Measurements from ENCODE around the gene ZCCHC3. TPM values are rescaled to one million over a fixed set of nuclear protein-coding genes. Genes with fewer than 3 reads are reported as not detected.

Gene ZCCHC3
- total and polyA plus RNA-seq, 2 experiments from 2014 or later: 26.5 to 66.3 TPM

DNA sequence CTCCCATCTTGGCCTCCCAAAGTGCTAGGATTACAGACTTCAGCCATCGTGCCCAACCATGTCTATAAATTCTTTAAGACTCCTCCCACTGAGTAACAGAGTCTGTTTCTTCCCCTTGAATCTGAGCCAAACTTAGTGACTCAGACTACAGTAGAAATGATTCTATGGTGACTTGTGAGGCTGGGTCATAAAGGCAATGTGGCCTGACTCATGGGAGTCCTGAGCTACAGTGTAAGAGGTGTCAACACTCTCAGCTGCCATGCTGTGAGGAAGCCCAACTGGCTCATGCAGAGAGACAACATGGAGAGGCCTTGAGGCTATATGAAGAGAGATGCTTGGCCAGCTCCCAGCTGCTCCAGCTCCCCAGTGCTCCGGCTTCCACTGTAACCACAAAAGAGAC is 44.3 kb downstream of the ZCCHC3 start:
- no peak for DNase-seq (ENCODE audit: low spot score)

More for the DNA sequence above, 44.3 kb downstream of the ZCCHC3 start:
- H3K4me3 ChIP-seq: no peak overlapping the region
- no peaks in the 10 kb centered on the region for H3K36me3 Mint-ChIP-seq (ENCODE audit: low read depth)
- H3K4me3 Mint-ChIP-seq: no peak overlapping the region
- ATAC-seq: no peak
- H3K79me2 ChIP-seq (replicated peaks; ENCODE audit: insufficient read depth): no peaks in the 10 kb centered on the region
- no peaks in the 10 kb centered on the region; the same call in 1 of the 2 replicates for H4K20me1 ChIP-seq (replicated peaks; ENCODE audit: insufficient read depth)
- H3K4me2 ChIP-seq: no peak overlapping the region
- no peaks in the 10 kb centered on the region for H3K9me3 Mint-ChIP-seq
- peaks cover 8% of the 10 kb centered on the region for H3K27me3 ChIP-seq (ENCODE audit: insufficient read depth)
- H3K9me2 ChIP-seq (ENCODE audit: insufficient read depth): no peaks in the 10 kb centered on the region
- no peaks in the 10 kb centered on the region for H3K36me3 ChIP-seq (ENCODE audit: insufficient read depth)
- H3K4me1 ChIP-seq (ENCODE audit: insufficient read depth): peaks cover 4% of the 10 kb centered on the region; the same call in 1 of the 2 replicates
- no peak overlapping the region for H3K27ac ChIP-seq (ENCODE audit: low read depth)
- peaks cover 5% of the 10 kb centered on the region; the same call in 2 of the 3 replicates for H3K4me1 Mint-ChIP-seq
- peaks cover 5% of the 10 kb centered on the region; the same call in 1 of the 2 replicates for H3F3A ChIP-seq (replicated peaks; ENCODE audit: low read depth)
- H3K27me3 Mint-ChIP-seq (ENCODE audit: insufficient read depth, low read depth, poor library complexity): peaks cover 6% of the 10 kb centered on the region
- no peak overlapping the region for H3K27ac Mint-ChIP-seq
- H2AFZ ChIP-seq: no peak overlapping the region
- TF ChIP-seq EZH2 (IDR thresholded peaks at IDR 0.05; ENCODE audit: low read depth, unreplicated experiment): no peak
- no peak for TF ChIP-seq JUNB (IDR thresholded peaks at IDR 0.05; ENCODE audit: unreplicated experiment)
- no peak for TF ChIP-seq CREB1 (CRISPR knock-in tag; IDR thresholded peaks at IDR 0.05; ENCODE audit: low read depth)
- TF ChIP-seq ZNF331 (CRISPR knock-in tag; IDR thresholded peaks at IDR 0.05; ENCODE audit: low read depth): no peak
- TF ChIP-seq ZNF114 (CRISPR knock-in tag; IDR thresholded peaks at IDR 0.05): no peak
- TF ChIP-seq, protein P1, sequence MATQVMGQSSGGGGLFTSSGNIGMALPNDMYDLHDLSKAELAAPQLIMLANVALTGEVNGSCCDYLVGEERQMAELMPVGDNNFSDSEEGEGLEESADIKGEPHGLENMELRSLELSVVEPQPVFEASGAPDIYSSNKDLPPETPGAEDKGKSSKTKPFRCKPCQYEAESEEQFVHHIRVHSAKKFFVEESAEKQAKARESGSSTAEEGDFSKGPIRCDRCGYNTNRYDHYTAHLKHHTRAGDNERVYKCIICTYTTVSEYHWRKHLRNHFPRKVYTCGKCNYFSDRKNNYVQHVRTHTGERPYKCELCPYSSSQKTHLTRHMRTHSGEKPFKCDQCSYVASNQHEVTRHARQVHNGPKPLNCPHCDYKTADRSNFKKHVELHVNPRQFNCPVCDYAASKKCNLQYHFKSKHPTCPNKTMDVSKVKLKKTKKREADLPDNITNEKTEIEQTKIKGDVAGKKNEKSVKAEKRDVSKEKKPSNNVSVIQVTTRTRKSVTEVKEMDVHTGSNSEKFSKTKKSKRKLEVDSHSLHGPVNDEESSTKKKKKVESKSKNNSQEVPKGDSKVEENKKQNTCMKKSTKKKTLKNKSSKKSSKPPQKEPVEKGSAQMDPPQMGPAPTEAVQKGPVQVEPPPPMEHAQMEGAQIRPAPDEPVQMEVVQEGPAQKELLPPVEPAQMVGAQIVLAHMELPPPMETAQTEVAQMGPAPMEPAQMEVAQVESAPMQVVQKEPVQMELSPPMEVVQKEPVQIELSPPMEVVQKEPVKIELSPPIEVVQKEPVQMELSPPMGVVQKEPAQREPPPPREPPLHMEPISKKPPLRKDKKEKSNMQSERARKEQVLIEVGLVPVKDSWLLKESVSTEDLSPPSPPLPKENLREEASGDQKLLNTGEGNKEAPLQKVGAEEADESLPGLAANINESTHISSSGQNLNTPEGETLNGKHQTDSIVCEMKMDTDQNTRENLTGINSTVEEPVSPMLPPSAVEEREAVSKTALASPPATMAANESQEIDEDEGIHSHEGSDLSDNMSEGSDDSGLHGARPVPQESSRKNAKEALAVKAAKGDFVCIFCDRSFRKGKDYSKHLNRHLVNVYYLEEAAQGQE (IDR thresholded peaks at IDR 0.05; ENCODE audit: unreplicated experiment): no peak
- TF ChIP-seq, protein P2, sequence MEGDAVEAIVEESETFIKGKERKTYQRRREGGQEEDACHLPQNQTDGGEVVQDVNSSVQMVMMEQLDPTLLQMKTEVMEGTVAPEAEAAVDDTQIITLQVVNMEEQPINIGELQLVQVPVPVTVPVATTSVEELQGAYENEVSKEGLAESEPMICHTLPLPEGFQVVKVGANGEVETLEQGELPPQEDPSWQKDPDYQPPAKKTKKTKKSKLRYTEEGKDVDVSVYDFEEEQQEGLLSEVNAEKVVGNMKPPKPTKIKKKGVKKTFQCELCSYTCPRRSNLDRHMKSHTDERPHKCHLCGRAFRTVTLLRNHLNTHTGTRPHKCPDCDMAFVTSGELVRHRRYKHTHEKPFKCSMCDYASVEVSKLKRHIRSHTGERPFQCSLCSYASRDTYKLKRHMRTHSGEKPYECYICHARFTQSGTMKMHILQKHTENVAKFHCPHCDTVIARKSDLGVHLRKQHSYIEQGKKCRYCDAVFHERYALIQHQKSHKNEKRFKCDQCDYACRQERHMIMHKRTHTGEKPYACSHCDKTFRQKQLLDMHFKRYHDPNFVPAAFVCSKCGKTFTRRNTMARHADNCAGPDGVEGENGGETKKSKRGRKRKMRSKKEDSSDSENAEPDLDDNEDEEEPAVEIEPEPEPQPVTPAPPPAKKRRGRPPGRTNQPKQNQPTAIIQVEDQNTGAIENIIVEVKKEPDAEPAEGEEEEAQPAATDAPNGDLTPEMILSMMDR (conservative IDR thresholded peaks at IDR 0.05; ENCODE audit: low read depth in 2 of 2): no peak
- no peak for TF ChIP-seq STAT1 (IDR thresholded peaks at IDR 0.05; ENCODE audit: unreplicated experiment)
- no peak for TF ChIP-seq POLR2AphosphoS5 (IDR thresholded peaks at IDR 0.05; ENCODE audit: low read depth)
- TF ChIP-seq, protein P3, sequence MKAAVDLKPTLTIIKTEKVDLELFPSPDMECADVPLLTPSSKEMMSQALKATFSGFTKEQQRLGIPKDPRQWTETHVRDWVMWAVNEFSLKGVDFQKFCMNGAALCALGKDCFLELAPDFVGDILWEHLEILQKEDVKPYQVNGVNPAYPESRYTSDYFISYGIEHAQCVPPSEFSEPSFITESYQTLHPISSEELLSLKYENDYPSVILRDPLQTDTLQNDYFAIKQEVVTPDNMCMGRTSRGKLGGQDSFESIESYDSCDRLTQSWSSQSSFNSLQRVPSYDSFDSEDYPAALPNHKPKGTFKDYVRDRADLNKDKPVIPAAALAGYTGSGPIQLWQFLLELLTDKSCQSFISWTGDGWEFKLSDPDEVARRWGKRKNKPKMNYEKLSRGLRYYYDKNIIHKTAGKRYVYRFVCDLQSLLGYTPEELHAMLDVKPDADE (IDR thresholded peaks at IDR 0.05): no peak
- TF ChIP-seq, protein P4, sequence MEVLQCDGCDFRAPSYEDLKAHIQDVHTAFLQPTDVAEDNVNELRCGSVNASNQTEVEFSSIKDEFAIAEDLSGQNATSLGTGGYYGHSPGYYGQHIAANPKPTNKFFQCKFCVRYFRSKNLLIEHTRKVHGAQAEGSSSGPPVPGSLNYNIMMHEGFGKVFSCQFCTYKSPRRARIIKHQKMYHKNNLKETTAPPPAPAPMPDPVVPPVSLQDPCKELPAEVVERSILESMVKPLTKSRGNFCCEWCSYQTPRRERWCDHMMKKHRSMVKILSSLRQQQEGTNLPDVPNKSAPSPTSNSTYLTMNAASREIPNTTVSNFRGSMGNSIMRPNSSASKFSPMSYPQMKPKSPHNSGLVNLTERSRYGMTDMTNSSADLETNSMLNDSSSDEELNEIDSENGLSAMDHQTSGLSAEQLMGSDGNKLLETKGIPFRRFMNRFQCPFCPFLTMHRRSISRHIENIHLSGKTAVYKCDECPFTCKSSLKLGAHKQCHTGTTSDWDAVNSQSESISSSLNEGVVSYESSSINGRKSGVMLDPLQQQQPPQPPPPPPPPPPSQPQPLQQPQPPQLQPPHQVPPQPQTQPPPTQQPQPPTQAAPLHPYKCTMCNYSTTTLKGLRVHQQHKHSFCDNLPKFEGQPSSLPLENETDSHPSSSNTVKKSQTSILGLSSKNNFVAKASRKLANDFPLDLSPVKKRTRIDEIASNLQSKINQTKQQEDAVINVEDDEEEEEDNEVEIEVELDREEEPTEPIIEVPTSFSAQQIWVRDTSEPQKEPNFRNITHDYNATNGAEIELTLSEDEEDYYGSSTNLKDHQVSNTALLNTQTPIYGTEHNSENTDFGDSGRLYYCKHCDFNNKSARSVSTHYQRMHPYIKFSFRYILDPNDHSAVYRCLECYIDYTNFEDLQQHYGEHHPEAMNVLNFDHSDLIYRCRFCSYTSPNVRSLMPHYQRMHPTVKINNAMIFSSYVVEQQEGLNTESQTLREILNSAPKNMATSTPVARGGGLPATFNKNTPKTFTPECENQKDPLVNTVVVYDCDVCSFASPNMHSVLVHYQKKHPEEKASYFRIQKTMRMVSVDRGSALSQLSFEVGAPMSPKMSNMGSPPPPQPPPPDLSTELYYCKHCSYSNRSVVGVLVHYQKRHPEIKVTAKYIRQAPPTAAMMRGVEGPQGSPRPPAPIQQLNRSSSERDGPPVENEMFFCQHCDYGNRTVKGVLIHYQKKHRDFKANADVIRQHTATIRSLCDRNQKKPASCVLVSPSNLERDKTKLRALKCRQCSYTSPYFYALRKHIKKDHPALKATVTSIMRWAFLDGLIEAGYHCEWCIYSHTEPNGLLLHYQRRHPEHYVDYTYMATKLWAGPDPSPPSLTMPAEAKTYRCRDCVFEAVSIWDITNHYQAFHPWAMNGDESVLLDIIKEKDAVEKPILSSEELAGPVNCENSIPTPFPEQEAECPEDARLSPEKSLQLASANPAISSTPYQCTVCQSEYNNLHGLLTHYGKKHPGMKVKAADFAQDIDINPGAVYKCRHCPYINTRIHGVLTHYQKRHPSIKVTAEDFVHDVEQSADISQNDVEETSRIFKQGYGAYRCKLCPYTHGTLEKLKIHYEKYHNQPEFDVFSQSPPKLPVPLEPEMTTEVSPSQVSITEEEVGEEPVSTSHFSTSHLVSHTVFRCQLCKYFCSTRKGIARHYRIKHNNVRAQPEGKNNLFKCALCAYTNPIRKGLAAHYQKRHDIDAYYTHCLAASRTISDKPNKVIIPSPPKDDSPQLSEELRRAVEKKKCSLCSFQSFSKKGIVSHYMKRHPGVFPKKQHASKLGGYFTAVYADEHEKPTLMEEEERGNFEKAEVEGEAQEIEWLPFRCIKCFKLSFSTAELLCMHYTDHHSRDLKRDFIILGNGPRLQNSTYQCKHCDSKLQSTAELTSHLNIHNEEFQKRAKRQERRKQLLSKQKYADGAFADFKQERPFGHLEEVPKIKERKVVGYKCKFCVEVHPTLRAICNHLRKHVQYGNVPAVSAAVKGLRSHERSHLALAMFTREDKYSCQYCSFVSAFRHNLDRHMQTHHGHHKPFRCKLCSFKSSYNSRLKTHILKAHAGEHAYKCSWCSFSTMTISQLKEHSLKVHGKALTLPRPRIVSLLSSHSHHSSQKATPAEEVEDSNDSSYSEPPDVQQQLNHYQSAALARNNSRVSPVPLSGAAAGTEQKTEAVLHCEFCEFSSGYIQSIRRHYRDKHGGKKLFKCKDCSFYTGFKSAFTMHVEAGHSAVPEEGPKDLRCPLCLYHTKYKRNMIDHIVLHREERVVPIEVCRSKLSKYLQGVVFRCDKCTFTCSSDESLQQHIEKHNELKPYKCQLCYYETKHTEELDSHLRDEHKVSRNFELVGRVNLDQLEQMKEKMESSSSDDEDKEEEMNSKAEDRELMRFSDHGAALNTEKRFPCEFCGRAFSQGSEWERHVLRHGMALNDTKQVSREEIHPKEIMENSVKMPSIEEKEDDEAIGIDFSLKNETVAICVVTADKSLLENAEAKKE (CRISPR knock-in tag; IDR thresholded peaks at IDR 0.05): no peak
- no peak for TF ChIP-seq EZH2phosphoT487 (IDR thresholded peaks at IDR 0.05; ENCODE audit: unreplicated experiment)
- TF ChIP-seq NANOG (IDR thresholded peaks at IDR 0.05; ENCODE audit: borderline replicate concordance): no peak

Measured in GM23338 (cell line).